Measurements from ENCODE around the gene DAAM2. TPM values are rescaled to one million over a fixed set of nuclear protein-coding genes. Genes with fewer than 3 reads are reported as not detected.

DAAM2 gene
- total and polyA plus RNA-seq, 12 donors: 6.0 to 25.9 (median 12.2) TPM

GRCh38 chr6:39929733-39930461, 137.7 kb downstream of the DAAM2 start:
- 72 to 80% methylated on average over 11 of the region's 11 CpGs for WGBS, 2 donors
- no peak for TF ChIP-seq CTCF (IDR thresholded peaks at IDR 0.05)
- H3K27ac ChIP-seq: peak overlapping the region in 5 of 10 donors; percentile 36 to 89 (median 43)
- no peaks in the 10 kb centered on the region for H3K9me3 ChIP-seq
- DNase-seq (no peak), ATAC-seq (no peak)
- intact Hi-C loops (cut with DNase I): no loop called here
- peaks cover 0 to 18% (median 0%) of the 10 kb centered on the region in 9 donors for H3K36me3 ChIP-seq
- peaks cover 3 to 73% (median 38%) of the 10 kb centered on the region in 9 donors for H3K4me1 ChIP-seq
- peaks cover 0 to 12% (median 0%) of the 10 kb centered on the region in 7 donors for H3K27me3 ChIP-seq
- peak overlapping the region in 4 of 10 donors; percentile 2 to 88 (median 50) for H3K4me3 ChIP-seq

GRCh38 chr6:39930540-39930939, 138.4 kb downstream of the DAAM2 start:
- peaks cover 0 to 12% (median 0%) of the 10 kb centered on the region in 7 donors for H3K27me3 ChIP-seq
- intact Hi-C loops (cut with DNase I): no loop called here
- peaks cover 0 to 12% (median 0%) of the 10 kb centered on the region in 9 donors for H3K36me3 ChIP-seq
- no peak for TF ChIP-seq CTCF (IDR thresholded peaks at IDR 0.05)
- ATAC-seq (no peak), DNase-seq (no peak)
- H3K27ac ChIP-seq: peak overlapping the region in 6 of 10 donors; percentile 28 to 89 (median 42)
- H3K9me3 ChIP-seq: no peaks in the 10 kb centered on the region
- H3K4me1 ChIP-seq: peaks cover 3 to 79% (median 42%) of the 10 kb centered on the region in 9 donors
- 73 to 75% methylated on average over 4 of the region's 4 CpGs for WGBS, 2 donors
- peak overlapping the region in 5 of 10 donors; percentile 2 to 88 (median 19) for H3K4me3 ChIP-seq

DNA sequence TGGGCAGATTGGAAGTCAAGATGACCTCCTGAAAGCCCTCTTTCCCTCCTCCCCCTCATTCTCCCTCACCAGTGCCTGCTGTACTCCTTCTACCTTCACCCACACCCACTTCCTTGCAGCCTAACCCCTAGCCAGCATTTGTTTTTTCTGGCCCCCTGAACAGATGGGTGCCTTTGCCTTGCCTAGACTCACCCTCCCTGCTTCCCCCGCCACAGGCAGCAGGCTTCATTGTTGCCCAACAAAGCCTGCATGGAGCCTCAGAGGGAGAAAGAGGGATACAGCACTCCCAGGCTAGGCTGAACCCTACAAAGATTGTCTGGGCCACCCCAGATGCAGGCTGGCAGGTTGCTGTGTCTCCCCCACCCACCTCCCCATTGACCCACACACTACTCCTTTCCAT, 139.4 kb downstream of the DAAM2 start:
- intact Hi-C loops (cut with DNase I): no loop called here
- DNase-seq (no peak), ATAC-seq (no peak)
- no peak for TF ChIP-seq CTCF (IDR thresholded peaks at IDR 0.05)
- Histone ChIP-seq H3K9me3 (no peaks in the 10 kb centered on the region), H3K4me1 (peaks cover 3 to 79% (median 42%) of the 10 kb centered on the region in 9 donors), H3K4me3 (peak overlapping the region in 9 of 10 donors; percentile 78 to 95 (median 88)), H3K27me3 (peaks cover 0 to 12% (median 0%) of the 10 kb centered on the region in 7 donors), H3K36me3 (peaks cover 0 to 4% (median 0%) of the 10 kb centered on the region in 9 donors), H3K27ac (peak overlapping the region in 4 of 10 donors; percentile 28 to 89 (median 44))
- 63 to 100% methylated on average over 1 of the region's 1 CpG for WGBS, 2 donors

GRCh38 chr6:39932386-39932910, 140.3 kb downstream of the DAAM2 start:
- Histone ChIP-seq H3K4me3 (peak overlapping the region in 9 of 10 donors; percentile 78 to 95 (median 88)), H3K27me3 (peaks cover 0 to 12% (median 0%) of the 10 kb centered on the region in 7 donors), H3K9me3 (no peaks in the 10 kb centered on the region), H3K36me3 (no peaks in the 10 kb centered on the region), H3K4me1 (peaks cover 3 to 70% (median 42%) of the 10 kb centered on the region in 9 donors), H3K27ac (peak overlapping the region in 7 of 10 donors; percentile 0 to 90 (median 87))
- ATAC-seq (no peak), DNase-seq (no peak)
- no peak for TF ChIP-seq CTCF (IDR thresholded peaks at IDR 0.05)
- 81% methylated on average over 8 of the region's 8 CpGs for WGBS, 2 donors
- intact Hi-C loops (cut with DNase I): no loop called here
